GM23338 (cell line): ENCODE measurements around the gene MCRIP1. TPM values are rescaled to one million over a fixed set of nuclear protein-coding genes. Genes with fewer than 3 reads are reported as not detected.
A peak's percentile ranks its signal among the peaks of the same experiment; 100 is the strongest.

Source experiments
- ATAC-seq: fragments of 200-7000 bp; cut with Tn5 transposase; 3 replicates; pipeline ENCODE4 v1.9.1; 2020
- DNase-seq: peaks from one replicate; pipeline ENCODE4 v3.0.0-alpha.2; 2015; ENCODE audit warnings: low spot score
- H2AFZ ChIP-seq: fragments of 200-600 bp; sonication (generic); 2 replicates; pipeline ENCODE4 v1.8.0; 2016; ENCODE audit warnings: antibody characterized with exemption, mild to moderate bottlenecking, moderate library complexity
- H3F3A ChIP-seq: fragments of 200-600 bp; sonication (generic); replicated peaks from 2 replicates; pipeline ENCODE4 v1.8.0; 2017; ENCODE audit warnings: antibody characterized with exemption, mixed run types, low read depth
- H3K27ac ChIP-seq: fragments of 200-600 bp; sonication (generic); 2 replicates; pipeline ENCODE4 v1.6.1; 2016; ENCODE audit warnings: low read depth
- H3K27me3 ChIP-seq: fragments of 200-600 bp; sonication (generic); 2 replicates; pipeline ENCODE4 v1.8.0; 2016; ENCODE audit warnings: mild to moderate bottlenecking, mixed run types, moderate library complexity; ENCODE audit not compliant: insufficient read depth
- H3K36me3 ChIP-seq: fragments of 200-600 bp; sonication (generic); 2 replicates; pipeline ENCODE4 v1.8.0; 2016; ENCODE audit warnings: mild to moderate bottlenecking; ENCODE audit not compliant: insufficient read depth
- H3K4me1 ChIP-seq: fragments of 200-600 bp; sonication (generic); 2 replicates; pipeline ENCODE4 v1.8.0; 2016; ENCODE audit warnings: mild to moderate bottlenecking, moderate library complexity; ENCODE audit not compliant: insufficient read depth
- H3K4me2 ChIP-seq: fragments of 200-600 bp; sonication (generic); 2 replicates; pipeline ENCODE4 v1.7.1; 2017; ENCODE audit warnings: mixed run types
- H3K4me3 ChIP-seq: fragments of 200-600 bp; sonication (generic); 2 replicates; pipeline ENCODE4 v1.6.1; 2016; ENCODE audit warnings: mixed run types
- H3K79me2 ChIP-seq: fragments of 200-600 bp; sonication (generic); replicated peaks from 2 replicates; pipeline ENCODE4 v1.8.0; 2017; ENCODE audit warnings: mild to moderate bottlenecking; ENCODE audit not compliant: insufficient read depth
- H3K9me2 ChIP-seq: fragments of 200-600 bp; sonication (generic); 2 replicates; pipeline ENCODE4 v1.8.0; 2017; ENCODE audit not compliant: insufficient read depth
- H4K20me1 ChIP-seq: fragments of 200-600 bp; sonication (generic); replicated peaks from 2 replicates; pipeline ENCODE4 v1.8.0; 2017; ENCODE audit warnings: mild to moderate bottlenecking; ENCODE audit not compliant: insufficient read depth
- H3K27ac Mint-ChIP-seq: 2 replicates; pipeline ENCODE4 v1.8.0; 2020; ENCODE audit warnings: inconsistent platforms, mild to moderate bottlenecking, moderate library complexity, mixed read lengths
- H3K27me3 Mint-ChIP-seq: 3 replicates; pipeline ENCODE4 v1.8.0; 2022; ENCODE audit warnings: low read depth, mild to moderate bottlenecking, moderate library complexity, mixed read lengths, inconsistent platforms; ENCODE audit not compliant: insufficient read depth, poor library complexity
- H3K36me3 Mint-ChIP-seq: 3 replicates; pipeline ENCODE4 v1.8.0; 2021; ENCODE audit warnings: low read depth, mild to moderate bottlenecking, inconsistent platforms, moderate library complexity, mixed read lengths
- H3K4me1 Mint-ChIP-seq: 3 replicates; pipeline ENCODE4 v1.8.0; 2020; ENCODE audit warnings: mild to moderate bottlenecking, inconsistent platforms, mixed read lengths
- H3K4me3 Mint-ChIP-seq: 3 replicates; pipeline ENCODE4 v1.8.0; 2021; ENCODE audit warnings: moderate library complexity, mild to moderate bottlenecking, inconsistent platforms, mixed read lengths
- H3K9me3 Mint-ChIP-seq: 3 replicates; pipeline ENCODE4 v1.8.0; 2020; ENCODE audit warnings: moderate library complexity, mild to moderate bottlenecking, inconsistent platforms, mixed read lengths
- ETS1 ChIP-seq: IDR thresholded peaks from 2 replicates; pipeline ENCODE4 v1.6.1; 2016; ENCODE audit warnings: antibody characterized with exemption
- EZH2 ChIP-seq: fragments of 200-600 bp; sonication (generic); IDR thresholded peaks from one replicate; pipeline ENCODE4 v1.8.0; 2017; ENCODE audit warnings: antibody characterized with exemption, mild to moderate bottlenecking, low read depth; ENCODE audit not compliant: unreplicated experiment
- STAT1 ChIP-seq: IDR thresholded peaks from one replicate; pipeline ENCODE4 v1.6.1; 2016; ENCODE audit warnings: antibody characterized with exemption; ENCODE audit not compliant: unreplicated experiment
- ZNF462 ChIP-seq: fragments of 250-450 bp; sonication (Bioruptor Pico); IDR thresholded peaks from 2 replicates; pipeline ENCODE4 v1.5.0; 2020; ENCODE audit warnings: mild to moderate bottlenecking, moderate library complexity
- polyA plus RNA-seq: library from polyadenylated mRNA; unstranded; fragments of >200 nt; fragmentation: Nextera tagmentation; extraction: Ambion mirVana; gene quantifications from 2 replicates; pipeline ENCODE4 v1.2.1, GENCODE V29; 2016
- total RNA-seq: library from RNA; depleted of rRNA; stranded (reverse); fragments of >200 nt; shearing (Covaris generic); gene quantifications from 2 replicates; pipeline ENCODE4 v1.2.3, GENCODE V29; 2014

MCRIP1 gene
- total and polyA plus RNA-seq, 2 experiments from 2014 or later = 85.2 to 101 TPM

- H3K4me2 ChIP-seq = no peak overlapping the region
- no peak for DNase-seq
- H3K79me2 ChIP-seq = no peaks in the 10 kb centered on the region
- no peak overlapping the region for H3K4me3 ChIP-seq
- H3K27me3 Mint-ChIP-seq = peaks cover 60% of the 10 kb centered on the region
- H3K36me3 Mint-ChIP-seq = no peaks in the 10 kb centered on the region; the same call in 2 of the 3 replicates
- H3K4me1 ChIP-seq = no peaks in the 10 kb centered on the region; the same call in 1 of the 2 replicates
- H3K27ac Mint-ChIP-seq = no peak overlapping the region
- no peak overlapping the region for H3K27ac ChIP-seq
- ATAC-seq = no peak
- peaks cover 4% of the 10 kb centered on the region for H3K9me3 Mint-ChIP-seq
- no peak overlapping the region for H2AFZ ChIP-seq
- no peak for TF ChIP-seq EZH2
- no peak for TF ChIP-seq ETS1
- H4K20me1 ChIP-seq = no peaks in the 10 kb centered on the region
- H3K9me2 ChIP-seq = no peaks in the 10 kb centered on the region
- no peaks in the 10 kb centered on the region for H3K36me3 ChIP-seq
- no peak overlapping the region for H3K4me3 Mint-ChIP-seq
- no peaks in the 10 kb centered on the region for H3K4me1 Mint-ChIP-seq
- H3K27me3 ChIP-seq = peaks cover 56% of the 10 kb centered on the region
- no peaks in the 10 kb centered on the region for H3F3A ChIP-seq
These were observed 27.2 kb downstream of the MCRIP1 start for GRCh38 chr17:81805707-81806460.

- Histone ChIP-seq H3K36me3 (no peaks in the 10 kb centered on the region), H3K79me2 (no peaks in the 10 kb centered on the region), H3K4me1 (no peaks in the 10 kb centered on the region; the same call in 1 of the 2 replicates), H3K27ac (no peak overlapping the region), H3F3A (no peaks in the 10 kb centered on the region), H3K9me2 (no peaks in the 10 kb centered on the region), H3K4me3 (peak overlapping the region; percentile 60), H3K27me3 (peaks cover 60% of the 10 kb centered on the region), H3K4me2 (peak overlapping the region; percentile 85), H4K20me1 (no peaks in the 10 kb centered on the region), H2AFZ (peak overlapping the region; percentile 92)
- TF ChIP-seq EZH2 (peak; percentile 87), STAT1 (no peak)
- Mint-ChIP-seq H3K27me3 (peaks cover 59% of the 10 kb centered on the region), H3K9me3 (peaks cover 8% of the 10 kb centered on the region), H3K27ac (no peak overlapping the region), H3K4me3 (peak overlapping the region; percentile 67; the same call in 2 of the 3 replicates), H3K4me1 (no peaks in the 10 kb centered on the region), H3K36me3 (peaks cover 2% of the 10 kb centered on the region; the same call in 2 of the 3 replicates)
- peak; percentile 41 for ATAC-seq
- DNase-seq = peak; percentile 61
These were observed 28.3 kb downstream of the MCRIP1 start for GRCh38 chr17:81804559-81805399.

- peaks cover 5% of the 10 kb centered on the region; the same call in 1 of the 3 replicates for H3K36me3 Mint-ChIP-seq
- H3K27me3 ChIP-seq = peaks cover 65% of the 10 kb centered on the region
- peak within 1 kb of the TSS; percentile 67 for H3K4me3 Mint-ChIP-seq
- no peak within 1 kb of the TSS for H3K27ac Mint-ChIP-seq
- H3K4me3 ChIP-seq = peak within 1 kb of the TSS; percentile 60
- no peaks in the 10 kb centered on the region for H3K4me1 Mint-ChIP-seq
- peaks cover 12% of the 10 kb centered on the region for H3K9me3 Mint-ChIP-seq
- no peaks in the 10 kb centered on the region for H3K79me2 ChIP-seq
- DNase-seq (peak; percentile 35), ATAC-seq (peak; percentile 7; the same call in 2 of the 3 replicates)
- peak within 1 kb of the TSS; percentile 85 for H3K4me2 ChIP-seq
- no peaks in the 10 kb centered on the region for H3K36me3 ChIP-seq
- H3K4me1 ChIP-seq = no peaks in the 10 kb centered on the region; the same call in 1 of the 2 replicates
- H3K9me2 ChIP-seq = no peaks in the 10 kb centered on the region
- no peaks in the 10 kb centered on the region for H3F3A ChIP-seq
- peaks cover 55% of the 10 kb centered on the region for H3K27me3 Mint-ChIP-seq
- peak within 1 kb of the TSS; percentile 92 for H2AFZ ChIP-seq
- H4K20me1 ChIP-seq = no peaks in the 10 kb centered on the region
- no peak within 1 kb of the TSS for H3K27ac ChIP-seq
- TF ChIP-seq ZNF462 = no peak
- no peak for TF ChIP-seq EZH2
These were observed 29.1 kb downstream of the MCRIP1 start, which contains the start of gene GCGR for GRCh38 chr17:81803728-81804558. Gene GCGR (plus strand): TSS chr17:81804150. CDS start chr17:81809019, 4,869 bp downstream.
